Measurements from ENCODE around the gene C11orf52. TPM values are rescaled to one million over a fixed set of nuclear protein-coding genes. Genes with fewer than 3 reads are reported as not detected.

The C11orf52 gene
- total and polyA plus RNA-seq, 2 of the 8 experiments (the other 6 are each of a cell fraction or from before 2014, with no cell fraction given): 1.7 to 2.7 TPM

DNA sequence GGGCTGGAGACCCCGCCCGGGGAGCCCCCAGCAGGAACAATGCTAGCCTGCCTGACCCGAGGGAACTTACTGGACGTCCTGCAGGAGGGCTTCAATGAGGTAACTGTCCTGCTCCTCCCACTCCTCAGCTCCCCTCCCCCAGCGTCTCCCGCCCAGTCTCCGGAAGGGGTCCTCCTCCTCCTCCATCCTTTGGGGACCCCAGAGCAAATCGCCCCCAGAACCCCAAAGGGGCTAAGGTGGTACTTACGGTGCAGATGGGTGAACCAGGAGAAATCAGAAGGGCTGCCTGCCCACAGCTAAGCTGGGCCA lies 18.7 kb downstream of the C11orf52 start (continued):
- TF ChIP-seq EP300 (IDR thresholded peaks at IDR 0.05; ENCODE audit: borderline replicate concordance in 1 of 2, low read depth in 2 of 2, low read length in 2 of 2): no peak
- no peak for TF ChIP-seq POU5F1 (IDR thresholded peaks at IDR 0.05; ENCODE audit: low read depth, low read length)
- no peak for TF ChIP-seq SUZ12 (IDR thresholded peaks at IDR 0.05; ENCODE audit: low read length)
- no peak for TF ChIP-seq HDAC6 (IDR thresholded peaks at IDR 0.05; ENCODE audit: low read depth, low read length)
- TF ChIP-seq TAF1 (IDR thresholded peaks at IDR 0.05; ENCODE audit: low read depth, low read length): 0 out of 2 replicates have a peak, but pooled peaks have one; percentile 52
- TF ChIP-seq CHD1 (IDR thresholded peaks at IDR 0.05; ENCODE audit: low read depth, low read length): no peak
- no peak for TF ChIP-seq RFX5 (IDR thresholded peaks at IDR 0.05; ENCODE audit: borderline replicate concordance, low read depth, low read length)
- TF ChIP-seq CEBPB (IDR thresholded peaks at IDR 0.05; ENCODE audit: low read depth, low read length): no peak
- no peak for TF ChIP-seq KDM5A (IDR thresholded peaks at IDR 0.05; ENCODE audit: low read length)
- TF ChIP-seq CREB1 (IDR thresholded peaks at IDR 0.05): no peak
- TF ChIP-seq ASH2L (IDR thresholded peaks at IDR 0.05; ENCODE audit: low read length): peak; percentile 27
- TF ChIP-seq POLR2A (IDR thresholded peaks at IDR 0.05; ENCODE audit: control extremely low read depth in 1 of 2, low read depth in 2 of 2, low read length in 2 of 2): 0 out of 3 replicates have a peak, but pooled peaks of 1 of the 2 experiments have one; percentile 53
- TF ChIP-seq JUN (IDR thresholded peaks at IDR 0.05; ENCODE audit: low read depth, low read length): no peak
- TF ChIP-seq ZNF274 (IDR thresholded peaks at IDR 0.05; ENCODE audit: borderline replicate concordance, extremely low read depth, low read length): no peak
- no peak for TF ChIP-seq SIRT6 (IDR thresholded peaks at IDR 0.05; ENCODE audit: low read length)
- TF ChIP-seq KDM4A (IDR thresholded peaks at IDR 0.05; ENCODE audit: low read depth, low read length, severe bottlenecking): peak; percentile 31
- TF ChIP-seq SRF (IDR thresholded peaks at IDR 0.05; ENCODE audit: low read depth, low read length): no peak
